CD4-positive, alpha-beta T cell treated with Interleukin-21 for 1 hour (primary cell): ENCODE data around the gene MDP1.

Experiments used
- DNase-seq: peaks from one replicate; pipeline ENCODE4 v3.0.0-alpha.2; 2020

MDP1 gene

GRCh38 chr14:24215495-24216344 is at the start of gene MDP1:
Gene MDP1 (minus strand): TSS chr14:24216066. CDS start chr14:24215955, 111 bp downstream.
- peak; percentile 92 for DNase-seq

GRCh38 chr14:24264298-24264697 is 48.4 kb upstream of the MDP1 start:
- DNase-seq = no peak

GRCh38 chr14:24263848-24264247 is 48.0 kb upstream of the MDP1 start:
- no peak for DNase-seq

- DNase-seq = no peak
These were observed 47.2 kb upstream of the MDP1 start, which contains the start of gene TGM1 for GRCh38 chr14:24262821-24263733. Gene TGM1 (minus strand): TSS chr14:24263177. CDS start chr14:24262352, 825 bp downstream.

GRCh38 chr14:24261969-24262327 is 46.1 kb upstream of the MDP1 start:
- no peak for DNase-seq

GRCh38 chr14:24261256-24261968 is 45.5 kb upstream of the MDP1 start:
- DNase-seq = no peak

- DNase-seq = no peak
These were observed 44.9 kb upstream of the MDP1 start for GRCh38 chr14:24260780-24261157.

GRCh38 chr14:24260026-24260779 is 44.3 kb upstream of the MDP1 start:
- no peak for DNase-seq

- DNase-seq = no peak
These were observed 43.6 kb upstream of the MDP1 start for GRCh38 chr14:24259282-24260025.

- DNase-seq = no peak
These were observed 42.8 kb upstream of the MDP1 start for GRCh38 chr14:24258548-24259265.

- no peak for DNase-seq
These were observed 42.3 kb upstream of the MDP1 start for GRCh38 chr14:24258119-24258518.

GRCh38 chr14:24256960-24257359 is 41.1 kb upstream of the MDP1 start:
- DNase-seq = no peak

- DNase-seq = no peak
These were observed 40.3 kb upstream of the MDP1 start for GRCh38 chr14:24255931-24256711.

GRCh38 chr14:24255438-24255837 is 39.6 kb upstream of the MDP1 start:
- no peak for DNase-seq

- no peak for DNase-seq
These were observed 38.9 kb upstream of the MDP1 start for GRCh38 chr14:24254630-24255392.

GRCh38 chr14:24253936-24254335 is 38.1 kb upstream of the MDP1 start:
- no peak for DNase-seq

GRCh38 chr14:24252289-24253124 is 36.6 kb upstream of the MDP1 start:
- no peak for DNase-seq

GRCh38 chr14:24251880-24252288 is 36.0 kb upstream of the MDP1 start:
- DNase-seq = no peak
